Measurements from ENCODE around the gene TXNDC5.

The TXNDC5 gene

GRCh38 chr6:7848229-7848628 lies 62.4 kb downstream of the TXNDC5 start:
- DNase-seq, result no peak

GRCh38 chr6:7846966-7847818 lies 63.4 kb downstream of the TXNDC5 start:
- DNase-seq, result no peak

GRCh38 chr6:7841781-7842468 lies 68.7 kb downstream of the TXNDC5 start:
- no peak for DNase-seq

GRCh38 chr6:7836371-7837026 lies 74.1 kb downstream of the TXNDC5 start:
- DNase-seq, result no peak

- DNase-seq, result no peak
Measured at GRCh38 chr6:7833751-7834070, 76.9 kb downstream of the TXNDC5 start.

- DNase-seq, result no peak
Measured at GRCh38 chr6:7832904-7833750, 77.5 kb downstream of the TXNDC5 start.

Measured in inflammatory macrophage treated with lipopolysaccharide for 1 hour (primary cell).